ENCODE measurements around the gene ZDHHC19.

GRCh38 chr3:196163666-196164493 is 47.3 kb downstream of the ZDHHC19 start:
- TF ChIP-seq, protein P1, sequence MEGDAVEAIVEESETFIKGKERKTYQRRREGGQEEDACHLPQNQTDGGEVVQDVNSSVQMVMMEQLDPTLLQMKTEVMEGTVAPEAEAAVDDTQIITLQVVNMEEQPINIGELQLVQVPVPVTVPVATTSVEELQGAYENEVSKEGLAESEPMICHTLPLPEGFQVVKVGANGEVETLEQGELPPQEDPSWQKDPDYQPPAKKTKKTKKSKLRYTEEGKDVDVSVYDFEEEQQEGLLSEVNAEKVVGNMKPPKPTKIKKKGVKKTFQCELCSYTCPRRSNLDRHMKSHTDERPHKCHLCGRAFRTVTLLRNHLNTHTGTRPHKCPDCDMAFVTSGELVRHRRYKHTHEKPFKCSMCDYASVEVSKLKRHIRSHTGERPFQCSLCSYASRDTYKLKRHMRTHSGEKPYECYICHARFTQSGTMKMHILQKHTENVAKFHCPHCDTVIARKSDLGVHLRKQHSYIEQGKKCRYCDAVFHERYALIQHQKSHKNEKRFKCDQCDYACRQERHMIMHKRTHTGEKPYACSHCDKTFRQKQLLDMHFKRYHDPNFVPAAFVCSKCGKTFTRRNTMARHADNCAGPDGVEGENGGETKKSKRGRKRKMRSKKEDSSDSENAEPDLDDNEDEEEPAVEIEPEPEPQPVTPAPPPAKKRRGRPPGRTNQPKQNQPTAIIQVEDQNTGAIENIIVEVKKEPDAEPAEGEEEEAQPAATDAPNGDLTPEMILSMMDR (IDR thresholded peaks at IDR 0.05; ENCODE audit: low read depth, low read length) = no peak
- TF ChIP-seq POLR2A (IDR thresholded peaks at IDR 0.05; ENCODE audit: extremely low read depth, insufficient read length) (peak; percentile 6), MYC (IDR thresholded peaks at IDR 0.05; ENCODE audit: low read depth, low read length) (peak; percentile 88)
- TF ChIP-seq, protein P2, sequence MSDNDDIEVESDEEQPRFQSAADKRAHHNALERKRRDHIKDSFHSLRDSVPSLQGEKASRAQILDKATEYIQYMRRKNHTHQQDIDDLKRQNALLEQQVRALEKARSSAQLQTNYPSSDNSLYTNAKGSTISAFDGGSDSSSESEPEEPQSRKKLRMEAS (IDR thresholded peaks at IDR 0.05; ENCODE audit: low read depth, low read length) = peak; percentile 96

Measured in NB4 (cell line).